Measurements from ENCODE around the gene CHTF18.
A peak's percentile ranks its signal among the peaks of the same experiment; 100 is the strongest.

CHTF18 gene

DNA sequence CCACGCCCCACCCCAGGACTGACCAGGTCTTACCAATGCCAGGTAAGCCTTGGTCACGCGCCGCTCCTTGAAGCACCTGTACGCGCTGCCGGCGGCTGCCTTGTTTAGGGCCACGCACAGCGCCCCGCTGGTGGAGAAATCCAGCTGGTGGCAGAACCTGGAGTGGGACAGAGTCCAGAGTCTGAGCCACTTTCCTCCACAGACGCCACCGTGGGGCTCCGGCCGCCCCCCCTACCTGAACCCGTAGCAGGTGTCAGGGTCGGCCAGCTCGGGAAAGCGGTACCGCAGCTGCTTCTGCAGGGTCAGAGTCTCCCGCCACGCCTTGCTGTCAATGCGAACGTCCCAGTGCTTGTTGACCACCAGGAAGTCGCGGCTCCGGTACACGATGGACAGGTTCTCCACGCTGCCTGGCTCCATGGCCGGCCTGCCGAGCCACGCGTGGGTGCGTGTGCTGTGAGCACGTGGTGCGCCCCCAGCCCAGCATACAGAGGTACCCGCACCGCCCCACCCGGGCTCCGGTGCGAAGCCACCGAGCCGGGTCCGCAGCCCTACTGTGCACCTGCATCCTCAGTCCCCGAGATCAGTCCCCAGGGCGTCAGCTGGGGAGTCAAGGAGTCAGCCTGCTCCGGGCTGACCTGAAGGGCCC lies 976 bp upstream of the CHTF18 start:
- Histone ChIP-seq H3K4me3 (ENCODE audit: low read depth, low read length) (peak overlapping the region; percentile 95), H3K27ac (ENCODE audit: low read depth, low read length) (peak overlapping the region; percentile 55), H3K4me1 (ENCODE audit: control insufficient read depth, insufficient read depth, low read length) (no peaks in the 10 kb centered on the region), H3K27me3 (ENCODE audit: control insufficient read depth, insufficient read depth, low read length) (no peaks in the 10 kb centered on the region), H3K9me3 (ENCODE audit: control insufficient read depth, insufficient read depth, low read length) (no peaks in the 10 kb centered on the region), H3K9ac (ENCODE audit: low read depth, low read length) (peak overlapping the region; percentile 61; the same call in 1 of the 2 replicates), H3K36me3 (ENCODE audit: control insufficient read depth, insufficient read depth, low read length) (peaks cover 45% of the 10 kb centered on the region)

DNA sequence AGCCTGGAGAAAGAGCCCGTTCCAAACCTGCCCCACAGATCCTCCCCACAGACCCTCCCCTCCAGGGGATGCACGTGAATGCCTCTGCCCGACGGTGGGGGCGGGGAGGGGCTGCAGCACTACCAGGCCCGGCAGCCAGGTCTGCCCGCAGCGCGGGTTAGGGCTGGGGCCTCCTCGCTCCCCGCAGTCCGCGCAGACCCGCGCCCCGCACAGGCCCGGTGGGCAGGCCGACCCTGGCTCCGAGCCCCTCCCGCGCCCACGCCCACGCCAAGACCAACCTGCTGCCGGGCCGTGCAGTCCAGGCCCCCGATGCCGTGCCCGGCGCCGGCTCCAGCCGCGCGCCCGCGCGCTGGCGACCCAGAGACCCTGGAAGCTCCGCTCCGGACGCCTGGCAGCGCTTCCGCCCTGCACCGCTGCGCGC lies 432 bp upstream of the CHTF18 start, which contains the start of gene RPUSD1:
Gene RPUSD1, minus strand, starts transcription at position 404 of the 421 bp plus-strand sequence. CDS start 644 bp downstream, outside the sequence.
- Histone ChIP-seq H3K4me1 (ENCODE audit: control insufficient read depth, insufficient read depth, low read length) (no peaks in the 10 kb centered on the region), H3K36me3 (ENCODE audit: control insufficient read depth, insufficient read depth, low read length) (peaks cover 48% of the 10 kb centered on the region), H3K27me3 (ENCODE audit: control insufficient read depth, insufficient read depth, low read length) (no peaks in the 10 kb centered on the region), H3K9me3 (ENCODE audit: control insufficient read depth, insufficient read depth, low read length) (no peaks in the 10 kb centered on the region), H3K9ac (ENCODE audit: low read depth, low read length) (peak within 1 kb of the TSS; percentile 70), H3K27ac (ENCODE audit: low read depth, low read length) (peak within 1 kb of the TSS; percentile 78), H3K4me3 (ENCODE audit: low read depth, low read length) (peak within 1 kb of the TSS; percentile 98)

DNA sequence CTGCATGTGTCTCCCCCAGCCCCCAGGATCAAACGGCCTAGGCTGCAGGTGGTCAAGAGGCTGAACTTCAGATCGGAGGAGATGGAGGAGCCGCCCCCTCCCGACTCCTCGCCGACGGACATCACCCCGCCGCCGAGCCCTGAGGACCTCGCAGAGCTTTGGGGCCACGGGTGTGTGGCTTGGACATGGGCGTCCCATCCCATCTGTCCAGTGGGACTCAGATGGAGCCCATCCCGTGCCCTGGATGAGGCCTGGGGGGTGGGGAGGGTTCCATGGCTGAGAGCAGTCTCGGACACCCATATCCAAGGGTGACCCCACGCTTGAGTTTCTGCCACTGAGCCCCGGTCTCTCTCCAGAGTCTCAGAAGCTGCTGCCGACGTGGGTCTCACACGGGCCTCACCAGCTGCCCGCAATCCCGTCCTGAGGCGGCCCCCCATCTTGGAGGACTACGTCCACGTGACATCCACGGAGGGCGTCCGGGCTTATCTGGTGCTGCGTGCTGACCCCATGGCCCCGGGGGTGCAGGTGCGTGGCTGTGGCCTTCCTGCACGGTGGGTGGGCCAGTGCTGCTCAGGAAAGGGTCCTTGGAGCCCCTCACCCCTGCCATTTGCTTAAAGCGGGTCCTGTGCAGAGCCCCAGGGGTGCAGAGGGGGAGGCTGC lies 901 bp downstream of the CHTF18 start:
- Histone ChIP-seq H3K9ac (ENCODE audit: low read depth, low read length) (peak overlapping the region; percentile 70; the same call in 1 of the 2 replicates), H3K4me1 (ENCODE audit: control insufficient read depth, insufficient read depth, low read length) (no peaks in the 10 kb centered on the region), H3K36me3 (ENCODE audit: control insufficient read depth, insufficient read depth, low read length) (peaks cover 58% of the 10 kb centered on the region)

DNA sequence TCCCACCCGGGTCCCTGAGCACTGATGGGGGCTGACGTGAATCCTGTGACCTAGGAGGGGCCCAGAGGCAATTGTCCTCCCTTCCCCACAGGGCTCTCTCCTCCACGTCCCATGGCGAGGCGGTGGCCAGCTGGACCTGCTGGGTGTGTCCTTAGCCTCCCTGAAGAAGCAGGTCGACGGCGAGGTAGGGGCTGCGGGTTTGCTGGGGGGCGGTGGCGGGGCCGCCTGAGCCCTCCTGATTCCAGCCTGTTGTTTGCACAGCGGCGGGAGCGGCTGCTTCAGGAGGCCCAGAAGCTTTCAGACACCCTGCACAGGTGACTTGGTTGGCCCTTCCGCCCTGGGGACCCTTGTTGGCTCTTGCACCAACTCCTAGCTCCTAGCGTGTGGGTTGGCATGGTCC lies 1.7 kb downstream of the CHTF18 start:
- H3K4me3 ChIP-seq (ENCODE audit: low read depth, low read length): no peak overlapping the region
- H3K9ac ChIP-seq (ENCODE audit: low read depth, low read length): no peak overlapping the region
- no peak overlapping the region for H3K27ac ChIP-seq (ENCODE audit: low read depth, low read length)
- H3K27me3 ChIP-seq (ENCODE audit: control insufficient read depth, insufficient read depth, low read length): no peaks in the 10 kb centered on the region
- H3K4me1 ChIP-seq (ENCODE audit: control insufficient read depth, insufficient read depth, low read length): no peaks in the 10 kb centered on the region
- no peaks in the 10 kb centered on the region for H3K9me3 ChIP-seq (ENCODE audit: control insufficient read depth, insufficient read depth, low read length)
- H3K36me3 ChIP-seq (ENCODE audit: control insufficient read depth, insufficient read depth, low read length): peaks cover 58% of the 10 kb centered on the region

More for the DNA sequence above, 901 bp downstream of the CHTF18 start:
- Histone ChIP-seq H3K27me3 (ENCODE audit: control insufficient read depth, insufficient read depth, low read length) (no peaks in the 10 kb centered on the region), H3K27ac (ENCODE audit: low read depth, low read length) (peak overlapping the region; percentile 78), H3K4me3 (ENCODE audit: low read depth, low read length) (peak overlapping the region; percentile 98), H3K9me3 (ENCODE audit: control insufficient read depth, insufficient read depth, low read length) (no peaks in the 10 kb centered on the region)

DNA sequence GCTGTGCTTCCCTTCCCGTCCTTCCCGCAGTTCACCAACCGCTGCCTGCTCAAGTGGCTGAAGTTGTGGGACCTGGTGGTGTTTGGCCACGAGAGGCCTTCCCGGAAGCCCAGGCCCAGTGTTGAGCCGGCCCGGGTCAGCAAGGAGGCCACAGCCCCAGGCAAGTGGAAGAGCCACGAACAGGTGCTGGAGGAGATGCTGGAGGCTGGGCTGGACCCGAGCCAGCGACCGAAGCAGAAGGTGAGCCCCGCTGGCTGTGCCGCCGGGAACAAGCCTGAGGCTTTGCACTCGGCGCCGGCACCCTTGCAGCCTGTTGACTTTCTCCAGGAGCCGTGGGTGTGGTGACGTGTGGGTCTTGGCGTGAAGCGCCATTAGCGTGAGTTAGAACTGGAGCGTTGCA lies 2.7 kb downstream of the CHTF18 start:
- H3K9ac ChIP-seq (ENCODE audit: low read depth, low read length): no peak overlapping the region
- no peaks in the 10 kb centered on the region for H3K4me1 ChIP-seq (ENCODE audit: control insufficient read depth, insufficient read depth, low read length)
- H3K36me3 ChIP-seq (ENCODE audit: control insufficient read depth, insufficient read depth, low read length): peaks cover 61% of the 10 kb centered on the region
- no peaks in the 10 kb centered on the region for H3K9me3 ChIP-seq (ENCODE audit: control insufficient read depth, insufficient read depth, low read length)
- H3K27ac ChIP-seq (ENCODE audit: low read depth, low read length): no peak overlapping the region
- H3K4me3 ChIP-seq (ENCODE audit: low read depth, low read length): no peak overlapping the region
- H3K27me3 ChIP-seq (ENCODE audit: control insufficient read depth, insufficient read depth, low read length): no peaks in the 10 kb centered on the region

DNA sequence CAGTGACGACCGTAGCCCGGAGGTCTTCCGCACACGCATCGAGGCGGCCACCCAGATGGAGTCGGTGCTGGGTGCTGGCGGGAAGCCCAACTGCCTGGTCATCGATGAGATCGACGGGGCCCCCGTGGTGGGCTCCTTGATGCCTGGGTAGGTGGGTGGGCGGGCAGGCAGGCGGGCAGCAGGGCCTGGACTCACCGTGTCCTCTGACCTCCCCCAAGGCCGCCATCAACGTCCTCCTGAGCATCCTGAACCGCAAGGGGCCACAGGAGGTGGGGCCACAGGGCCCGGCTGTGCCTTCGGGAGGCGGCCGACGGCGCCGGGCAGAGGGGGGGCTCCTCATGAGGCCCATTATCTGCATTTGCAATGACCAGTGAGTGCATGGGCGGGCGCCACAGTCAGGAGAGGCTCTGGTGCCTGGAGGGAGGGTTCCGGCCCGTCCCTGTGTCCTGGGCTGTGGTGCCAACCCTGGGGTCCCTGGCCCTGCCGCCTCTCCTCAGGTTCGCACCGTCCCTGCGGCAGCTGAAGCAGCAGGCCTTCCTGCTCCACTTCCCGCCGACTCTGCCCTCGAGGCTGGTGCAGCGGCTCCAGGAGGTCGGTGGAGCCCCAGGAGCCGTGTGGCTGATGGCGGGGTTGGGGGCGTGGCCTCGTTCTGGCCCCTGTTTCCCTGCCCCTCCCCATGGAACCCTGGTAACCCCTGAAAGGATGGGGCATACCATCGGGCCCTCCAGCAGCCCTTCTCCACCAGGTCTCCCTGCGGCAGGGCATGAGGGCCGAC lies 4.0 kb downstream of the CHTF18 start:
- H3K9me3 ChIP-seq (ENCODE audit: control insufficient read depth, insufficient read depth, low read length): no peaks in the 10 kb centered on the region
- no peak overlapping the region for H3K27ac ChIP-seq (ENCODE audit: low read depth, low read length)
- no peak overlapping the region for H3K9ac ChIP-seq (ENCODE audit: low read depth, low read length)
- H3K4me3 ChIP-seq (ENCODE audit: low read depth, low read length): no peak overlapping the region
- no peaks in the 10 kb centered on the region for H3K27me3 ChIP-seq (ENCODE audit: control insufficient read depth, insufficient read depth, low read length)
- H3K4me1 ChIP-seq (ENCODE audit: control insufficient read depth, insufficient read depth, low read length): no peaks in the 10 kb centered on the region
- peaks cover 58% of the 10 kb centered on the region for H3K36me3 ChIP-seq (ENCODE audit: control insufficient read depth, insufficient read depth, low read length)

DNA sequence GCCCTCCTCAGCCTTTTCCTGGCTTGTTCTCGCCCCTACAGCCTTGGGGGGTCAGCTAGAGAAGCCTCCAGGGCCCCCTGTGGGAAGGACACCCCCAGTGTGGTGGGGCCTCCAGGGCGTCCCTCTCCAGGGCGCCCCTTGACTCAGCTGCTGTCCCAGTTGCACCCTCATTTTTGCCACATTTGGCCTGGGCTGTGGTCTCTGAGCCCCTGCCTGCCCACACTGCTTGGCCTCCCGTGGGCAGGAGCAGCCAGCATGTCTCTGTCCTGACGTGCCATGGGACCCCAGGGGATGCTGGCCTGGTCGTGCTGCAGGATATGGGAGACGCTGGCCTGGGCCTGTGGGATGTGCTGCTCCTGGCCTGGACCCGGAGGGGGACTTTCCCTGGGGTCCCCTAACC lies 5.0 kb downstream of the CHTF18 start:
- no peaks in the 10 kb centered on the region for H3K9me3 ChIP-seq (ENCODE audit: control insufficient read depth, insufficient read depth, low read length)
- no peak overlapping the region for H3K4me3 ChIP-seq (ENCODE audit: low read depth, low read length)
- no peaks in the 10 kb centered on the region for H3K4me1 ChIP-seq (ENCODE audit: control insufficient read depth, insufficient read depth, low read length)
- H3K27me3 ChIP-seq (ENCODE audit: control insufficient read depth, insufficient read depth, low read length): no peaks in the 10 kb centered on the region
- no peak overlapping the region for H3K9ac ChIP-seq (ENCODE audit: low read depth, low read length)
- H3K27ac ChIP-seq (ENCODE audit: low read depth, low read length): no peak overlapping the region
- peaks cover 62% of the 10 kb centered on the region for H3K36me3 ChIP-seq (ENCODE audit: control insufficient read depth, insufficient read depth, low read length)

DNA sequence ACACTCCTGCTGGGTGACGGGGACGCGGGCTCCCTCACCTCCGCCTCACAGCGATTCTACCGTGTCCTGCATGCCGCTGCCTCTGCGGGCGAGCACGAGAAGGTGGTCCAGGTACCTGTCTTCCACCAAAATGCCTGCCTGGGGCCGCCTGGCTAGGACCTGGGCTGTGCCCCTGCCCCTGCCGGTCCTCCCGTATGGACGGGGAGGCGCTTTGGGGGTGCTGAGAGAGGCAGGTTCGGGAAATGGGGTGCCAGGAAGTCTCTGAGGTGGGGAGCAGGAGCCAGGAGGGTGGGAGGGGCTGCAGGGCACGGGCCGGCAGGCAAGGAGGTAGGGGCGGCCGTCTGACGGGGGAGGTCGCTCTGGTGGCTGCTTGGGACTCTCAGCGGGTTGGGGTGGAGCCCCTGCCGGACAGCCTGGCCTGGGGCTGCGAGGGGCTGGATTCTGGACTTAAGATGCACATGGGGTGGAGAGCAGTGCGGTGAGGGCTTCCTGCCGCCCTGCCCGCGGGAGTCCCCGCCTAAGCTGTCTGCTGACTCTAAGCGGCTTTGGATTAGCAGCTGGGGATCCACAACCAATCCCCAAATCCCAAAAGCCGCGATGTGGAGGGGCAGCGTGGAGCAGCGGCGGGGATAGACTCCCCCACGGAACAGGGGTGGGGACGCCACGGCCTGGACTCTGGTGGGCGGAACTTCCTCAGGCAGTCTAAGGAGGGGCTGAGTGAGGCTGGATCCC lies 5.8 kb downstream of the CHTF18 start:
- H3K36me3 ChIP-seq (ENCODE audit: control insufficient read depth, insufficient read depth, low read length): peaks cover 62% of the 10 kb centered on the region
- no peaks in the 10 kb centered on the region for H3K27me3 ChIP-seq (ENCODE audit: control insufficient read depth, insufficient read depth, low read length)
- no peaks in the 10 kb centered on the region for H3K4me1 ChIP-seq (ENCODE audit: control insufficient read depth, insufficient read depth, low read length)
- no peak overlapping the region for H3K9ac ChIP-seq (ENCODE audit: low read depth, low read length)
- H3K27ac ChIP-seq (ENCODE audit: low read depth, low read length): no peak overlapping the region
- no peak overlapping the region for H3K4me3 ChIP-seq (ENCODE audit: low read depth, low read length)
- no peaks in the 10 kb centered on the region for H3K9me3 ChIP-seq (ENCODE audit: control insufficient read depth, insufficient read depth, low read length)

DNA sequence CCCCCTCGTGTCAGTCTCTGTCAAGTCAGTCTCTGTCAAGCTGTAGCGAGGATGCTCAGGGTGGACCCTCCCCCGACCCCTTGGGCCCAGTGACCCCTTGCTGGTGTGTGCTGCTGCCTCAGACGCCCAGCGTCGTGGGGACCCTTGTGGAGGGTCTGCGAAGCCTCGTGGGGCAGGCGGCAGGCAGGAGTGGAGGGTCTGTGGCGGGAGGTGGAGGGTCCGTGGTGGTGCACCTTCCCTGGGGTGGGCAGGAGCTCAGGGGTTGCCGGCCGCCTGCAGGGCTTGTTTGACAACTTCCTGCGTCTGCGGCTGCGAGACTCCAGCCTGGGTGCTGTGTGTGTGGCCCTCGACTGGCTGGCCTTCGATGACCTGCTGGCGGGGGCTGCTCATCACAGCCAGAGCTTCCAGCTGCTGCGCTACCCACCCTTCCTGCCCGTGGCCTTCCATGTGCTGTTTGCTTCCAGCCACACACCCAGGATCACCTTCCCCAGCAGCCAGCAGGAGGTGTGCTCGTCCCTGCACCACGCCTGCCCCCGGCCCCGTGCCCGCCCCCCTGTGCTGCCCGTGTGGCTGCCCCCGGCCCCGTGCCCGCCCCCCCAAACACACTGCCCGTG lies 6.5 kb downstream of the CHTF18 start:
- Histone ChIP-seq H3K27me3 (ENCODE audit: control insufficient read depth, insufficient read depth, low read length) (no peaks in the 10 kb centered on the region), H3K4me1 (ENCODE audit: control insufficient read depth, insufficient read depth, low read length) (no peaks in the 10 kb centered on the region), H3K36me3 (ENCODE audit: control insufficient read depth, insufficient read depth, low read length) (peaks cover 56% of the 10 kb centered on the region), H3K4me3 (ENCODE audit: low read depth, low read length) (no peak overlapping the region), H3K9ac (ENCODE audit: low read depth, low read length) (no peak overlapping the region), H3K9me3 (ENCODE audit: control insufficient read depth, insufficient read depth, low read length) (no peaks in the 10 kb centered on the region), H3K27ac (ENCODE audit: low read depth, low read length) (no peak overlapping the region)

DNA sequence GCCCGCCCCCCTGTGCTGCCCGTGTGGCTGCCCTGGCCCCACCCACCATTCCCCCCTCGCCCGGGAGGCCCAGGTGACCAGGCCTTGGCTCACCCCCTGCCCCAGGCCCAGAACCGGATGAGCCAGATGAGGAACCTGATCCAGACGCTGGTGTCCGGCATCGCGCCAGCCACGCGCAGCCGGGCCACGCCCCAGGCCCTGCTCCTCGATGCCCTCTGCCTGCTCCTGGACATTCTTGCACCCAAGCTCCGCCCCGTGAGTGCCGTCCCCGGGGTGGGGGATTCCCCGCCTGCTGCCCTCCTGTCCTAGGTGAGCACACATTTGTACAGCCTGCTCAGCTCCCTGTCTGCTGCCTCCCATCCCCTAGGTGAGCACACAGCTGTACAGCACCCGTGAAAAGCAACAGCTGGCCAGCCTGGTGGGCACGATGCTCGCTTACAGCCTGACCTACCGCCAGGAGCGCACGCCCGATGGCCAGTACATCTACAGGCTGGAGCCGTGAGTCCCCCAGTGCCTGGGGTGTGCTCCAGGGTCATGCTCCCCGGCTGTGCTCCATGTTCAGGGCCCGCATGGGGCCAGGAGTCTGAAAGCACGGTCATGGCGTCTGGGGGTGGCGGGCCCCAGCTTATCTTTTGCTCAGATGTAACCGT lies 7.3 kb downstream of the CHTF18 start:
- Histone ChIP-seq H3K27ac (ENCODE audit: low read depth, low read length) (no peak overlapping the region), H3K4me3 (ENCODE audit: low read depth, low read length) (no peak overlapping the region), H3K36me3 (ENCODE audit: control insufficient read depth, insufficient read depth, low read length) (peaks cover 48% of the 10 kb centered on the region), H3K9me3 (ENCODE audit: control insufficient read depth, insufficient read depth, low read length) (no peaks in the 10 kb centered on the region), H3K9ac (ENCODE audit: low read depth, low read length) (no peak overlapping the region), H3K27me3 (ENCODE audit: control insufficient read depth, insufficient read depth, low read length) (no peaks in the 10 kb centered on the region), H3K4me1 (ENCODE audit: control insufficient read depth, insufficient read depth, low read length) (no peaks in the 10 kb centered on the region; the same call in 1 of the 2 replicates)

Data from HUES48 (cell line).